ENCODE data around the gene DPY19L1.
"Not testable (repeated sequence)": the region's sequence is repeated elsewhere in the genome, so short reads cannot be mapped to it uniquely, and the experiment has no call there.

DNA sequence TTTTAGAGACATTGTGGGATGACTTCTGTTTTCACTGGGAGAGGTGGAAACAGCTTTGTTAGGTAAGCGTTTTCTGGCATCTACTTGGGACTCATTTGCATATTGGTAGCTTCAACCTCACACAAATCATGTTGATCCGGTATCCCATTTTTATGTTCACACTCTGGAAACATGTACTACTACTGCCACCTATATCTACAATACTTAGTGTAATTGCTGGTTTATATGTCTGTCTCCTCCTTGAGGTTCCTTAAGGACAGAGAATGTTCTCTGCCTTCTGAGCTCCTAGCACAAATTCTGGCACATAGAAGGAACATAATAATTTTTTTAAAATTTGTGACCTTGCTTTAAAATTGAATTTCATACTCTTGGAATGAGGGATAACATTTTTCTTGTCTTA lies 28.1 kb upstream of the DPY19L1 start:
- not testable (repeated sequence) for TF ChIP-seq FOXK2 (IDR thresholded peaks at IDR 0.05); BHLHE40 (IDR thresholded peaks at IDR 0.05; ENCODE audit: borderline replicate concordance); TARDBP (IDR thresholded peaks at IDR 0.05); HDGF (IDR thresholded peaks at IDR 0.05; ENCODE audit: borderline replicate concordance)
